CD14-positive monocyte (primary cell): ENCODE data around the gene AGPAT3. TPM values are rescaled to one million over a fixed set of nuclear protein-coding genes. Genes with fewer than 3 reads are reported as not detected.

ENCODE experiments used
- DNase-seq, 3 donors: peaks; one replicate each; pipeline ENCODE4 v3.0.0-alpha.2; 2011 to 2022
- H2AFZ ChIP-seq: 2 replicates; pipeline ENCODE4 v1.6.0; 2012; ENCODE audit warnings: mild to moderate bottlenecking, low read depth, low read length, inconsistent platforms; ENCODE audit not compliant: insufficient read depth, poor library complexity, severe bottlenecking
- H3K27ac ChIP-seq, 2 donors: 1 replicate in 1 of 2; 2 replicates in 1 of 2; pipeline ENCODE4 v1.5.1; 2012 to 2013; ENCODE audit warnings: low read length in 2 of 2, control low read depth in 1 of 2, inconsistent platforms in 1 of 2, low read depth in 1 of 2, mild to moderate bottlenecking in 1 of 2
- H3K27me3 ChIP-seq, 2 donors: one replicate each; pipeline versions ENCODE4 v1.6.0 to v1.6.1; 2011 to 2013; ENCODE audit warnings: low read length in 2 of 2; ENCODE audit not compliant: control insufficient read depth in 2 of 2, insufficient read depth in 2 of 2
- H3K36me3 ChIP-seq, 2 donors: replicated peaks in 1 of 2; 1 replicate in 1 of 2; 2 replicates in 1 of 2; pipeline versions ENCODE4 v1.5.1 to v1.6.1; 2012 to 2013; ENCODE audit warnings: low read length in 2 of 2, control low read depth in 1 of 2, inconsistent platforms in 1 of 2, mild to moderate bottlenecking in 1 of 2; ENCODE audit not compliant: insufficient read depth in 2 of 2, control insufficient read depth in 1 of 2
- H3K4me1 ChIP-seq, 2 donors: 1 replicate in 1 of 2; 2 replicates in 1 of 2; pipeline versions ENCODE4 v1.5.1 to v1.6.1; 2012 to 2013; ENCODE audit warnings: low read length in 2 of 2, control low read depth in 1 of 2, inconsistent platforms in 1 of 2, mild to moderate bottlenecking in 1 of 2, moderate library complexity in 1 of 2; ENCODE audit not compliant: insufficient read depth in 2 of 2, control insufficient read depth in 1 of 2
- H3K4me2 ChIP-seq: replicated peaks from 2 replicates; pipeline ENCODE3; 2012; ENCODE audit warnings: low read length, moderate library complexity, mild to moderate bottlenecking; ENCODE audit not compliant: poor library complexity, severe bottlenecking; ENCODE audit errors: extremely low read depth
- H3K4me3 ChIP-seq, 3 experiments: fragments of 200-600 bp in 1 of 3; sonication (generic) in 1 of 3; replicated peaks in 1 of 3; 1 replicate in 2 of 3; 2 replicates in 1 of 3; pipeline ENCODE4 v1.5.1; 2011 to 2013; ENCODE audit warnings: low read length in 3 of 3, mild to moderate bottlenecking in 3 of 3, control low read depth in 2 of 3, low read depth in 2 of 3, inconsistent platforms in 1 of 3, moderate library complexity in 1 of 3
- H3K79me2 ChIP-seq: 2 replicates; pipeline ENCODE4 v1.6.0; 2012; ENCODE audit warnings: mild to moderate bottlenecking, control low read depth, inconsistent platforms, low read length, moderate library complexity; ENCODE audit not compliant: insufficient read depth
- H3K9ac ChIP-seq: 2 replicates; pipeline ENCODE4 v1.6.0; 2017; ENCODE audit warnings: low read length, mild to moderate bottlenecking; ENCODE audit not compliant: insufficient read depth, poor library complexity, severe bottlenecking
- H3K9me3 ChIP-seq, 2 donors: replicated peaks in 1 of 2; 1 replicate in 1 of 2; 2 replicates in 1 of 2; pipeline versions ENCODE4 v1.5.1 to v1.6.1; 2012 to 2013; ENCODE audit warnings: low read length in 2 of 2, control low read depth in 1 of 2; ENCODE audit not compliant: control insufficient read depth in 1 of 2, insufficient read depth in 1 of 2
- H4K20me1 ChIP-seq: 2 replicates; pipeline ENCODE4 v1.6.0; 2012; ENCODE audit warnings: mild to moderate bottlenecking, low read length, control low read depth, moderate library complexity; ENCODE audit not compliant: insufficient read depth
- H3K27ac Mint-ChIP-seq, 7 donors: one replicate each; pipeline ENCODE4 v1.8.0; 2020; ENCODE audit warnings: mild to moderate bottlenecking in 7 of 7, mixed read lengths in 7 of 7, moderate library complexity in 6 of 7, inconsistent platforms in 2 of 7
- H3K27me3 Mint-ChIP-seq, 3 donors: one replicate each; pipeline ENCODE4 v1.8.0; 2021 to 2022; ENCODE audit warnings: low read depth in 3 of 3, mild to moderate bottlenecking in 3 of 3, mixed read lengths in 3 of 3, moderate library complexity in 3 of 3, inconsistent platforms in 1 of 3
- H3K36me3 Mint-ChIP-seq, 2 donors: one replicate each; pipeline ENCODE4 v1.8.0; 2020; ENCODE audit warnings: mixed read lengths in 2 of 2, inconsistent platforms in 1 of 2, mild to moderate bottlenecking in 1 of 2
- H3K4me1 Mint-ChIP-seq: one replicate; pipeline ENCODE4 v1.8.0; 2020; ENCODE audit warnings: mild to moderate bottlenecking, mixed read lengths
- H3K4me3 Mint-ChIP-seq, 2 donors: one replicate each; pipeline ENCODE4 v1.8.0; 2020; ENCODE audit warnings: mild to moderate bottlenecking in 2 of 2, mixed read lengths in 2 of 2, moderate library complexity in 1 of 2
- H3K9me3 Mint-ChIP-seq, 7 donors: one replicate each; pipeline ENCODE4 v1.8.0; 2020 to 2022; ENCODE audit warnings: mixed read lengths in 7 of 7, mild to moderate bottlenecking in 6 of 7, moderate library complexity in 6 of 7, inconsistent platforms in 2 of 7
- CTCF ChIP-seq: fragments of 200-600 bp; IDR thresholded peaks from one replicate; pipeline ENCODE4 v1.8.0; 2022; ENCODE audit warnings: antibody characterized with exemption, mild to moderate bottlenecking
- WGBS: methylation state at CpG from one replicate; pipeline ENCODE4 v1.1.5; 2013; ENCODE audit warnings: missing lambda C conversion rate; ENCODE audit not compliant: insufficient coverage; 5-methylcytosine and 5-hydroxymethylcytosine counted together
- intact Hi-C, 2 donors: fragments of 100-400 bp; cut with micrococcal nuclease; formaldehyde crosslinking; loops; one replicate each; pipeline versions ENCODE4 v1.15.0 to v1.15.1; 2023
- polyA plus RNA-seq, 3 donors: library from polyadenylated mRNA; depleted of rRNA in 1 of 3; unstranded in 2 of 3; stranded (reverse) in 1 of 3; fragments of 300-500 nt in 2 of 3; fragments of >200 nt in 1 of 3; fragmentation: Illumina TruSeq in 2 of 3; gene quantifications; 1 replicate in 2 of 3; 2 replicates in 1 of 3; pipeline ENCODE4 v1.2.3, GENCODE V29; 2012 to 2021

Gene AGPAT3
- polyA plus RNA-seq, 3 donors: 24.9 to 49.3 (median 26.2) TPM

- no peak for TF ChIP-seq CTCF
- Histone ChIP-seq H4K20me1 (peaks cover 100% of the 10 kb centered on the region), H3K4me1 (no peaks in the 10 kb centered on the region)
Observed at GRCh38 chr21:43926196-43926595, 61.2 kb downstream of the AGPAT3 start.

GRCh38 chr21:43927591-43928221 lies 62.7 kb downstream of the AGPAT3 start:
- H3K4me1 Mint-ChIP-seq: peaks cover 3% of the 10 kb centered on the region
- 98% methylated on average over 17 of the region's 17 CpGs for WGBS
- Histone ChIP-seq H3K9ac (no peak overlapping the region), H3K4me3 (no peak overlapping the region), H3K27ac (no peak overlapping the region), H3K27me3 (no peaks in the 10 kb centered on the region), H4K20me1 (peaks cover 100% of the 10 kb centered on the region), H3K36me3 (peaks cover 53 to 81% of the 10 kb centered on the region in 2 donors), H2AFZ (no peak overlapping the region), H3K4me2 (no peak overlapping the region), H3K4me1 (no peaks in the 10 kb centered on the region), H3K79me2 (peaks cover 84% of the 10 kb centered on the region), H3K9me3 (no peaks in the 10 kb centered on the region)
- no peak overlapping the region for H3K4me3 Mint-ChIP-seq
- H3K36me3 Mint-ChIP-seq: peaks cover 67 to 86% of the 10 kb centered on the region in 2 donors
- no peaks in the 10 kb centered on the region for H3K9me3 Mint-ChIP-seq
- intact Hi-C loops: no loop called here
- TF ChIP-seq CTCF: no peak
- peak overlapping the region in 2 of 7 donors; percentile 46 to 61 for H3K27ac Mint-ChIP-seq
- DNase-seq: no peak
- peaks cover 0 to 3% (median 0%) of the 10 kb centered on the region in 3 donors for H3K27me3 Mint-ChIP-seq

More at GRCh38 chr21:43926196-43926595, 61.2 kb downstream of the AGPAT3 start:
- H3K36me3 ChIP-seq: peaks cover 53 to 81% of the 10 kb centered on the region in 2 donors
- DNase-seq: no peak
- H3K36me3 Mint-ChIP-seq: peaks cover 62 to 83% of the 10 kb centered on the region in 2 donors
- no peaks in the 10 kb centered on the region for H3K27me3 ChIP-seq
- H3K4me3 Mint-ChIP-seq: no peak overlapping the region
- no peak overlapping the region for H3K27ac Mint-ChIP-seq
- H3K9me3 ChIP-seq: no peaks in the 10 kb centered on the region
- H3K4me3 ChIP-seq: no peak overlapping the region
- H3K4me1 Mint-ChIP-seq: peaks cover 11% of the 10 kb centered on the region
- no peak overlapping the region for H3K4me2 ChIP-seq
- H3K27me3 Mint-ChIP-seq: peaks cover 0 to 3% (median 0%) of the 10 kb centered on the region in 3 donors
- H3K9me3 Mint-ChIP-seq: no peaks in the 10 kb centered on the region
- H3K79me2 ChIP-seq: peaks cover 85% of the 10 kb centered on the region
- intact Hi-C loops: no loop called here
- no peak overlapping the region for H3K9ac ChIP-seq
- no peak overlapping the region for H3K27ac ChIP-seq
- H2AFZ ChIP-seq: no peak overlapping the region
- 95% methylated on average over 16 of the region's 20 CpGs for WGBS
